ENCODE data around the gene CTDP1.

Gene CTDP1

DNA sequence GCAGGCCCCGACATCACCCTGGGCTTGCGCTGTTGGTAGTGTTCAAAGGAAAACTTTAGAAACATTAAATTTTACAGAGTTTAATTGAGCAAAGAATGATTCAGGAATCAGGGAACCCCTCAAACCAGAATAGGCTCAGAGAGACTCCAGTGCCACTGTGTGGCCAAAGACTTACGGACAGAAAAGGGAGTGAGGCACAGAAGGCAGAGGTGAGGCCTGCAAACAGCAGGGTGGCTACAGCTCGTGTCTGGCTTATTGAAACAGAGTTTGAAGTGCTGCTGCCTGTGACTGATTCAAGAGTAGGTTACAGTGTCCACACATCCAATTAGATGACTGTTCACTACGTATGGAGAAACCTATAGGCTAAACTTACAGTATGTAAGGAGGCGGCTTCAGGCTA, 2.4 kb upstream of the CTDP1 start:
- DNase-seq (ENCODE audit: low read depth, low spot score): no peak
- TF ChIP-seq CTCF (IDR thresholded peaks at IDR 0.05; ENCODE audit: low read depth, low read length): no peak
- H3K4me3 ChIP-seq (ENCODE audit: low read depth, low read length): no peak overlapping the region
- in situ Hi-C loops (cut with HindIII; ENCODE audit: low sequenced_read_pairs): no loop called here

- DNase-seq (ENCODE audit: low read depth, low spot score): no peak
- TF ChIP-seq CTCF (IDR thresholded peaks at IDR 0.05; ENCODE audit: low read depth, low read length): no peak
- in situ Hi-C loops (cut with HindIII; ENCODE audit: low sequenced_read_pairs): no loop called here
- no peak overlapping the region for H3K4me3 ChIP-seq (ENCODE audit: low read depth, low read length)
Observed at GRCh38 chr18:79677840-79678239, 1.8 kb upstream of the CTDP1 start.

- no peak for TF ChIP-seq CTCF (IDR thresholded peaks at IDR 0.05; ENCODE audit: low read depth, low read length)
- H3K4me3 ChIP-seq (ENCODE audit: low read depth, low read length): peak overlapping the region; percentile 84
- in situ Hi-C loops (cut with HindIII; ENCODE audit: low sequenced_read_pairs): no loop called here
- DNase-seq (ENCODE audit: low read depth, low spot score): peak; percentile 99
Observed at GRCh38 chr18:79678665-79679551, 695 bp upstream of the CTDP1 start.

GRCh38 chr18:79680100-79680879, 687 bp downstream of the CTDP1 start:
- peak overlapping the region; percentile 84 for H3K4me3 ChIP-seq (ENCODE audit: low read depth, low read length)
- in situ Hi-C loops (cut with HindIII; ENCODE audit: low sequenced_read_pairs): no loop called here
- peak; percentile 42 for DNase-seq (ENCODE audit: low read depth, low spot score)
- TF ChIP-seq CTCF (IDR thresholded peaks at IDR 0.05; ENCODE audit: low read depth, low read length): no peak

GRCh38 chr18:79680891-79681339, 1.3 kb downstream of the CTDP1 start:
- DNase-seq (ENCODE audit: low read depth, low spot score): no peak
- in situ Hi-C loops (cut with HindIII; ENCODE audit: low sequenced_read_pairs): no loop called here
- peak overlapping the region; percentile 84 for H3K4me3 ChIP-seq (ENCODE audit: low read depth, low read length)
- TF ChIP-seq CTCF (IDR thresholded peaks at IDR 0.05; ENCODE audit: low read depth, low read length): no peak

DNA sequence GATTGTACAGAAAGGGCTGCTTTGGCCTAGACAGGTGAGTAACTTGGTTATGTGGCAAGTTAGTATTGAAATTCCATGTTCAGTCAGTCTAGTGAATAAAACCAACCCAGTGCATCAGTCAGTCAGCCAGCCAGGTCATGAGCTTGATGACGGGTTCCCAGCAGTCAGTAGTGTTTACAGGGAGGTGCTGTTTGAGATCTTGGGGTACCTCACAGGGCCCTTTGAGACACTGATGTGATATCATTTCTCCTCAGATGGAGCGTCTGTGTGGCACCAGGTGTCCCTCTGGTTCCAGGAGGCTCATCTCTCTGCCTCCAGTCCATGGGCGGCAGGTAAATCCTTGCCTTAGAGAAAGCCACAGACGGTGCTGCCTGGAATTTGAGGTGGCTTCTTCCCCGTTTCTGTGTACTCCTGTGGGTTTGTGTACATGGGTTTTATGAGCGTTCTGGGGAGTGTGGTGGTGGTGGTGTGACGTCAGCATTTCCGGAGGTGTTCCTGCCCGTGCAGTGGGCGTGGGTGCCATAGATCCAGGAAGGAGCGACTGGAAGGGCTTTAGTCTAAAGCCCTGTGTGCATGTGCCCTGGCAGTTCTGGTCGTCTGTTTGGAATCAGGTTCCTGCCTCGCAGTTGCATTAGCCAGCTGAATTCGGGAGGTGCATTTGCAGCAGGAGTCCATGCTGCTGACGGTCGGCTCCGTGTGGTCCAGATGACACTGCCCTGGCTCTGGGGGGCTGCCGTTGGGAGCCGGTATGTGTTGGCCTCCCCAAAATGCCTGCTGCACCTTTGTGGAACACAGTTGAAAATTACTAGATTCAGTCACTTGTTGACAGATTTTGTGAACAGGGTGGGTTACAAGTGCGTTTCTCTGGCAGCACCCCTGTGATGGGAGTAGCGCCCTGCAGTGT, 2.1 kb downstream of the CTDP1 start:
- in situ Hi-C loops (cut with HindIII; ENCODE audit: low sequenced_read_pairs): no loop called here
- TF ChIP-seq CTCF (IDR thresholded peaks at IDR 0.05; ENCODE audit: low read depth, low read length): no peak
- no peak overlapping the region for H3K4me3 ChIP-seq (ENCODE audit: low read depth, low read length)
- DNase-seq (ENCODE audit: low read depth, low spot score): no peak

All from astrocyte of the spinal cord (primary cell).